Fibroblast of skin of back (primary cell): ENCODE results near the gene SELENOW.
"Not testable (repeated sequence)": the region's sequence is repeated elsewhere in the genome, so short reads cannot be mapped to it uniquely, and the experiment has no call there.

Source experiments
- DNase-seq: peaks from one replicate; pipeline ENCODE4 v3.0.0-alpha.2; 2013

The SELENOW gene

GRCh38 chr19:47756953-47757608, 21.4 kb upstream of the SELENOW start:
- DNase-seq, result no peak

GRCh38 chr19:47757617-47758442, 20.7 kb upstream of the SELENOW start:
- no peak for DNase-seq

GRCh38 chr19:47758443-47758804, 20.1 kb upstream of the SELENOW start:
- DNase-seq, result no peak

- DNase-seq, result no peak
Observed at GRCh38 chr19:47760632-47760999, 17.9 kb upstream of the SELENOW start.

- DNase-seq, result no peak
Observed at GRCh38 chr19:47761566-47761965, 16.9 kb upstream of the SELENOW start.

GRCh38 chr19:47762151-47762550, 16.4 kb upstream of the SELENOW start:
- DNase-seq, result no peak

- DNase-seq, result no peak
Observed at GRCh38 chr19:47762615-47763308, 15.7 kb upstream of the SELENOW start.

GRCh38 chr19:47764705-47765104, 13.8 kb upstream of the SELENOW start:
- DNase-seq, result not testable (repeated sequence)

GRCh38 chr19:47765523-47766358, 12.8 kb upstream of the SELENOW start:
- DNase-seq, result peak; percentile 61

GRCh38 chr19:47766359-47766620, 12.2 kb upstream of the SELENOW start:
- DNase-seq, result no peak

- no peak for DNase-seq
Observed at GRCh38 chr19:47766670-47767069, 11.8 kb upstream of the SELENOW start.

GRCh38 chr19:47767349-47767748, 11.2 kb upstream of the SELENOW start:
- DNase-seq, result no peak

- no peak for DNase-seq
Observed at GRCh38 chr19:47768604-47769003, 9.9 kb upstream of the SELENOW start.

GRCh38 chr19:47769534-47769933, 9.0 kb upstream of the SELENOW start:
- no peak for DNase-seq

- DNase-seq, result not testable (repeated sequence)
Observed at GRCh38 chr19:47771291-47771690, 7.2 kb upstream of the SELENOW start.

- no peak for DNase-seq
Observed at GRCh38 chr19:47776568-47776967, 1.9 kb upstream of the SELENOW start.

GRCh38 chr19:47777245-47778048, 1.1 kb upstream of the SELENOW start:
- DNase-seq, result not testable (repeated sequence)

GRCh38 chr19:47778954-47779351, 450 bp downstream of the SELENOW start:
- DNase-seq, result no peak

GRCh38 chr19:47779524-47780214, 1.2 kb downstream of the SELENOW start:
- DNase-seq, result peak; percentile 36

- DNase-seq, result no peak
Observed at GRCh38 chr19:47780215-47780551, 1.7 kb downstream of the SELENOW start.

GRCh38 chr19:47781590-47782262, 3.2 kb downstream of the SELENOW start:
- DNase-seq, result no peak
